HG03103 (cell line): ENCODE measurements around the gene MAPK8.
"Not testable (repeated sequence)": the region's sequence is repeated elsewhere in the genome, so short reads cannot be mapped to it uniquely, and the experiment has no call there.

ENCODE experiments used
- ATAC-seq: cut with Tn5 transposase; IDR thresholded peaks from one replicate; pipeline ENCODE4 v1.9.1; 2021; ENCODE audit warnings: low read depth; ENCODE audit not compliant: unreplicated experiment

Gene MAPK8

DNA sequence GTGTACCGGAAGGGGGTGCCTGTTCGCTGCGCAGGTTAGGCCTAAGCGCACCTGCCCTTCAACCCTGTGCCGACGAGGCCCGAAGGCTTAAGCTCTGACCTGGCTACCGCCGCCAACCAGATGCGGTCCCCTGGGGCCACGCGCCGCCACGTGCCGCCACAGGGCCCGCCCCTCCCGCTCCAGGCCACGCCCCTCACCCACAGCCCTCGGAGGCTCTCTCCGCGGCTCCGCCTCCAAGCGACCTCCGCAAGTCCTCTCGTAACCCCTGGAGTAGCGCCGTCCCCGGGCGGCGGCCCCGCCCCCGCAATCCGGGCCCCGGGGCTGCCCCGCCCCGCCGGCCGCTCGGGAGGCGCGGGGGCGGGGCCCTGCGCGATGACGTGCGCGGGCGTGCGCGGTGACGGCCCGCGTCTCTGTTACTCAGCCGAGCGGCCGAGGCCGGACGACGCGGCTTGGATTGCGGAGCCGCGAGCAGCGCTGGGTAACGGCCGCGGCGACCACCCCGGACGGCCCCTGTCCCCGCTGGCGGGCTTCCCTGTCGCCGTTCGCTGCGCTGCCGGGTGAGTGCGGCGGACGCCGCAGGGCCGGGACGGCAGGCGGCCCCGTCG lies at the start of gene MAPK8:
TSS of gene MAPK8 (plus strand) at position 413 of the 605 bp plus-strand sequence. CDS start 94,984 bp downstream, outside the sequence.
- peak; percentile 80 for ATAC-seq

DNA sequence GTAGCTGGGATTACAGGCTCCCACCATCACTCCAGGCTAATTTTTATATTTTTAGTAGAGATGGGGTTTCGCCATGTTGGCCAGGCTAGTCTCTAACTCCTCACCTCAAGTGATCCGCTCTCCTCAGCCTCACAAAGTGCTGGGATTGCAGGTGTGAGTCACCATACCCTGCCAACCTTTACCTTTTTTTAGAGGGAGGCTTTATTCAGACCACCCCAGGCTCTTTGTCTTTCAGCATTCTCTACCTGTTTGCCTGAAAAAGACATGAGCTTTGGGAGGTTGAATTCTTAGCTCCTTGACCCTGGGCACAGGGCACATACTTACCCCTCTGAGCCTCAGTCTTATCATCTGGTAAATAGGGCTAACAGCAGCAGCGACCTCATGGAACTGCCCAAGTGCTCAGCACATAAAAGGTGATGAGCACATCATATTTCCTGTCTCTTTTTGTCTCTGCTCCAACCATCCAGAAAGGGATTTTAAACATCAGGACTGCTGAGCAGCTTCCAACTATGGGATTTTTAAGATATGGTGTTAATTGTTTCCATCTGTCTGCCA lies 49.0 kb upstream of the MAPK8 start:
- no peak for ATAC-seq

DNA sequence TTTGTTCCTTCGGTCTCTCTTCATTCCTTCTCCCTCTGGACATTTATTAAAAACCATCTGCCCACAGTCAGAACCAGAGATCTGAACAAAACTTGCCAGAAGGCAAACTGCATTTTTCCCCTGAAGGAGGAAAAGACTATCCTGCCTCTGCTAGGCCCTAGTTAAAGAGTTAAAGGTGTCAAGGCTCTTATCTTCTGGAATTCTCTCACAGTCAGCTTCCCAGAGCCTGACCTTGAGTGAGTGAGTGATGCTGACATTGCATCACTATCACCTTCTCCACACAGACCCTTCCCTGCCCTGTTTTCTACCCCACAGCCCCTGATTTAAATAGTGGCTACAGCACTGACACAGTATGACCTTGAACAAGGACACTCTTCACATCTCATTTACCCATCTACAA lies 48.4 kb upstream of the MAPK8 start:
- ATAC-seq, result no peak

DNA sequence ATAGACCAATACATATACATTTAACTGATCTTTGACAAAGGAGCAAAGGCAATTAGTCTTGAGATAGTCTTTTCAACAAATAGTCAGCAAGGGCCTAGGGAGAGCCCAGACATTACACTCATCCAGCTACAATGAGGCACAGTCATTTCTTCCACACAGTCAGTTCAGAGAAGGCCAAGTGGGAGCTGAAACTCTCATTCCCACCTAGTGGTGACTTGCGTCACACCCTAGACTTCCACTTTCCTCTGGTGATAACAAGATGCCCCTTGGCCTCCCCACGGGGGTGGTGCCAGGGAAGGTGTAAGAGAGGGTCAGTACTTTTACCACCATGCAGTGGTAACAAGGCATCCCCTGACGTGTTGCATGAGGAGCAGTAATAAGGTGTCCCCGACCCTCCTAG lies 39.9 kb upstream of the MAPK8 start:
- ATAC-seq, result no peak

DNA sequence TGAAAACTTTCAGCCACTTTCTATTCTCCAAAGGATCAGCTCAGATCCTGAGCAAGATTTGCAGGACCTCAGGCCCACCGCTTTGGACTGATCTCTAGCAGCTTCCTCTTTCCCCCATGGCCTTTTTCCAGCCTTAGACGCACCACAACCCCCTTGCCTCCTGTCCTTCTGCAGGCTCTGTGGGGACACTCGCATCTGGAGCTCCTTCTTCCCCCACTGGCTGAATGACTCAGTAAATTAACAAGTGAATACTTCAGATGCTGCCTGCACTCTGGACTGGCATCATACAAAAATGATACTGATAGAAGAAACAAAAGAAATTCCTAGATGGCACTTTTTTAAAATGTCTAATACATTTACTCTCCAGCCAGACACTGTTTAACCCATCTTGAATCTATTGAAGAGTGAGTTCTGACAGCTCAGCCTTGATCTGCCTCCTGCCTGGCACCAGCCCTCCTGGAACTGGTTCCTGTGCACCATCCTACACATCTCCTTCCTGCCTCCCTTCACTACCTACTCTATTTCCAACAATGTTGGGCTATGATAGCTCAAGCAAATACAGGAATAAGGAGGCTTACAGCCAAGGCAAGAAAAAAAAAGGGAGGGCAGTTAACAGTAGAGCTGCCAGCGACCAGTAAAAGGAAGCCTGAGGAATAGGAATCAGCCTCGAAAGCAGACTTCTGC lies 35.3 kb upstream of the MAPK8 start:
- ATAC-seq, result no peak

DNA sequence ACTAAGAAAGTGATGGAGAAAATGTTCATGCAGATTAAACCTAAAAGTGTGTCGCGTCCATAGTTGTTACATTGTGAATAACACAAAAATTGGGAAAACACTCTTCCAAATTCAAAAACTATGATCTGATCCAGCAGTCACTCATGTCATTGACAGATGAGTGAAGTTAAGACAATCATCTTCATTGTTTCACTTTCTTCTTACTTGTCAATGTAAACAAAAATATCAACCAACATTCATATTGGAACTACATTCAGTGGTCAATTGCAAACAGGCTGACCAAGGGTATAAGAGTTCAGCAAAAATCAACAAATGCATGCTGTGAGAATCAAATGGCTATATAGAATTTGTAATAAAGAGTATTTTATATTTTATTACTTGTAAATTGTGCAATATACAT lies 33.8 kb upstream of the MAPK8 start:
- ATAC-seq, result no peak

DNA sequence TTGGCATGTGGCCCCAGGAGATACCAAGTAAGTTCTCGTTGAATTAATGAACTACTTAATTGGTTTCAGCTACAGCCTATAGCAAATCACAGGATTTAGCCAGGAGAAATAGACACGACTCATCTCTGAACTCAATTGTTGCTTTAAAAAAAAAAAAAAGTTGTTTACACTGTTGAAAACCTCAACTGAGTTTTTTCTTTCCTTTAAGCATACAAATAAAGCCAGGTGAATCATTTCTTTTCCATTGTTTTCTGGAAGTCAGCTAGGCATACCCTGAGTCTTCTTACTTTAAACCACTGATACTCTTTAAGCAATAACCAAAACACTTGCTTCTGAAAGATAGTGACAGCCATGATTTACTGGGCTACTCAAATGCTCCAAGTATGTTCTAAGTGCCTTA lies 32.7 kb upstream of the MAPK8 start:
- no peak for ATAC-seq

DNA sequence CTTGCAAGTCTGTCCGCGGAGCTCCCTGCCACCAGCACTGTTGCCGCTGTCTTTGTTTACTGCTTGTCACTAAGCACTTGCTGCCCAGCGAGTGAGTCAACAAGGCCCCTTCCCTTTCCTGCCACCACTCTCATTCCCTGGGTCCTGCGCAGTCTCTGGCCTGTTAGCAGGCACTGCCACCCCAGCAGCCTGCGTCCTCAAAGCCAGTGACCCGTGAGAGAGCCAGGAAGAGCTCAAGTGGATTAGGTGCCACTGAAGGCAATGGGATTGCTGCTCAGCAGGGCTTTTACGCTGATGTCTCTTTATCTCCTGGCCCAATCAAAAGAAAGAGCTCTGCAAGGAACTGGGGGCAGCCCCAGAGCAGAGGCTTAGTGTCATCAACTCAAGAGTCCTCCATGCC lies 31.8 kb upstream of the MAPK8 start, which contains the start of gene FRMPD2:
TSS of gene FRMPD2 (minus strand) at position 61 of the 400 bp plus-strand sequence. CDS start 129 bp downstream, outside the sequence.
- no peak for ATAC-seq

DNA sequence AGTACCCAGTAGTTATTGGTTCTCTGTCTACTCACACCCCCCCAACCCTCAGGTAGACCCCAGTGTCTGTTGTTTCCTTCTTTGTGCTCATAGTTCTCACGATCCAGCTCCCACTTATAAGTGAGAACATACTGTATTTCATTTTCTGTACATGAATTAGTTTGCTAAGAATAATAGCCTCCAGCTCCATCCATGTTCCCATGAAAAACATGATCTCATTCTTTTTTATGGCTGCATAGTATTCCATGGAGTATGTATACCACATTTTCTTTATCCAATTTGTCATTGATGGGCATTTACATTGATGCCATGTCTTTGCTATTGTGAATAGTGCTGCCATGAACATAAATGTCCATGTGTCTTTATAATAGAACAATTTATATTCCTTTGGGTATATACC lies 29.4 kb upstream of the MAPK8 start:
- ATAC-seq, result no peak

DNA sequence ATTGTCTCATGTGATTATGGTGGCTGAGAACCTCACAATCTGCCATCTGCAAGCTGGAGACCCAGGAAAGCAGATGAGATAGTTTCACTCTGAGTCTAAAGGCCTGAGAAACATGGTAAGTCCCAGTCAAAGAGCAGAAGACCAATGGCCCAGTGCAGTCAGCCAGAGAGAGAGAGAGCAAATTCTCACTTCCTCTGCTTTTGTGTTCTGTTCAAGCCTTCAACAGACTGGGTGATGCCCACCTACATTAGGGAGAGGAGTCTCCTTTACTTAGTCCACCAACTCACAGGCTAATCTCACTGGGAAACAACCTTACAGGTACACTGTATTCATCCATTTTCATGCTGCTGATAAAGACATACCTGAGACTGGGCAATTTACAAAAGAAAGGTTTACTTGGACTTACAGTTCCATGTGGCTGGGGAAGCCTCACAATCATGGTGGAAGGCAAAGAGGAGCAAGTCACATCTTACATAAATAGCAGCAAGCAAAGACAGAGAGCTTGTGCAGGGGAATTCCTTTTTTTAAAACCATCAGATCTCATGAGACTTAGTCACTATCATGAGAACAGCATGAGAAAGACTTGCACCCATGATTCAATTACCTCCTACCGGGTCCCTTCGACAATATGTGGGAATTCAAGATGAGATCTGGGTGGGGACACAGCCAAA lies 27.3 kb upstream of the MAPK8 start:
- ATAC-seq, result peak; percentile 89

DNA sequence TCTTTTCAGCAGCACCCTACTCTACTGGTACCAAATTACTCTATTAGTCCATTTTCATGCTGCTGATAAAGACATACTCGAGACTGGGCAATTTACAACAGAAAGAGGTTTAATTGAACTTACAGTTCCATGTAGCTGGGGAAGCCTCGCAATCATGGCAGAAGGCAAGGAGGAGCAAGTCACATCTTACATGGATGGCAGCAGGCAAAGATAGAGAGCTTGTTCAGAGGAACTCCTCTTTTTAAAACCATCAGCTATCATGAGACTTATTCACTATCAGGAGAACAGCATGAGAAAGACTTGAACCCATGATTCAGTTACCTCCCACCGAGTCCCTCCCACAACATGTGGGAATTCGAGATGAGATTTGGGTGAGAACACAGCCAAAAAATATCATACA lies 24.8 kb upstream of the MAPK8 start:
- not testable (repeated sequence) for ATAC-seq

DNA sequence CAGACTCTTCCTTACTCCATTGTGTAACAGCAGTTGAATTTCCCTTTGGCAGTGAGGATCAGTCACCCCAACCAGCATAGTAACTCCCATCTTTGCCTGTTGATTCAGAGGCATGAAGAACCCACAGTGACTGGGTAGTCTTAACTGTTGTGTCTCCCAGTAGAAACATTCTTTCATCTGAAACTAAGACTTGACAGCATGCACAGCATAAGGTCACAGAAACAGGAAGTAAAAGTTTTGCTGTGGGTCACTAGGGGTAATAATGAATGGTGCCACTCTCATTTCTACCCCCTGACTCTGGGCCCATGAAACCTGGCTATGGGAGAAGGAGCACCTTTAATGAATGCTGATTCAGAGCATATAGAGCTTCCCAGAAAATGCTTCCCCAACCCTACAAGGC lies 23.6 kb upstream of the MAPK8 start:
- no peak for ATAC-seq

DNA sequence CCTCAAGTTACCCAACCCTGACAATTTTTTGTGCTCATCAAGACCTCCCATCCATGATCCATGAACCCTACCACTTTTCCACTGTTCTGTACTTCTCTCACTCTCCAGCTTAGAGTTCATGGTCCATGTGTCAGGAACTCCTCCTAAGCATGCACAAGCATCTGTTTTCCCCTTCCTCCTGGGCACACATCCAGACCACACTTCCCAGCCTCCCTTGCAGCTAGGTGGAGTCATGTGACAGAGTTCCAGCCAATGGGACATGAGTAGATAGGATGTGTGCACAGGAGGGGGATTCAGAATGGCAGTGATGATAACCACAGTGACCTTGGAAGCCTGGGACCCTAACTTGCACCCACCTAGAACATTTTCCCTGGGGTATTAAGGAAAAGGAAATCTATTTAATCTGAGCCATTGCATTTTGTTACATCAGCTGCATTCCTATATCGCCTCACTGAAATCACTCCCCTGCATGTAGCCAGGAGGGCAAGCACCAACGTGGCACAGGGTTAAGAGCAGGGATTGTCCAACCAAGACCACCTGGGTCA lies 22.4 kb upstream of the MAPK8 start:
- no peak for ATAC-seq

DNA sequence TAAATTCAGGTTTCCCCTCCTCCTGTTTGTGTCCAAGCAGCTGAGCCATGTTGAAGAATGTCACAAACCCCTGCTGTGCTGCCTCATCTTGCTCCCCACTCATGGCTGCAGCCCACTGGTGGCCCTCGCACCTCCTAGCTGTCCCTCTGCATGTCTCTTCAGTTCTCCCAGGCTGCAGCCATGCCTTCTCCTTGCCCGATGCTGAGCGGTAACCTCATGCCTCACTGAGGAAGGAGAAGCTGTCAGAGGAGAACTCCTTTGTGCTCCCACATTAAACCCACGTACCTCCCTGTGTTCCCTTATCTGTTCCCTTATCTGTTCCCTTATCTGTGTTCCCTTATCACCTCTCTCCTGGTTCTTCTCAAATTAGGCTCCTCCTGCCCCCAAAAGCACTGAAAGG lies 21.7 kb upstream of the MAPK8 start:
- ATAC-seq, result no peak

DNA sequence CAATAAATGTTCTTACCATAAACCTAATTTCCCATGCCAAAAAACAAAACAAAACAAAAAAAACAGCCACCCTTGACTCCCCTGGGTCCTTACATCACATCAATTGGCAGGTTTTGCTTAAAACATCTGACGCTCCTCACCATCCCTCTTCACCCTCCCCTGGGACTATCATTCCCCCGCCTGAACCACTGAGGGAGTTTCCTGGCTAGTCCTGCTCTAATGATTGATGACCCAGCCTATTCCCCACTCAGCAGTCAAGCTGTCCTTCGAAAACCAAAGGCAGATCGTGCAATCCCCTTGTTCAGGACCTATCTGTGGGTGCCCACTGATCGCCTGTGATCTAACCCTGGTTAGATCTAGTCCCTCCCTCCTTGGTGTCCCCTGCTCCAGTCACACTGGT lies 20.8 kb upstream of the MAPK8 start:
- ATAC-seq, result no peak

DNA sequence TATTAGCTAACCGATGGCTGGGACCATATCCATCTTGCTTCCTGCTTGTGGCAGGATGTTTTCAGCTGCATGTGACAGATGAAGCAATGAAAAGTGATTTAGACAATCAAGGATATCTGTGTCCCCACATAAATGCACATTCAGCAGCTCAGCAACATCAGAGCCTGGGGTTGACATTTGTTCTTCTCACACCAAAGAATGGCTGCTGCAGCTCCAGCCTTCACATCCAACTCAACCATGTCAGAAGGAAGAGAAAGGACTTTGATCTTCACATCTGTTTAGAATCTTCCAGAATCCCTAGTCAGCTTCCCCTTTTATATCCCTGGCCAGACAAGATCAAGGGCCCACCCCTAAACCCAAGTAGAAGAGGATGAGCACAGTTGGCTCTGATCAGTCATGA lies 20.1 kb upstream of the MAPK8 start:
- no peak for ATAC-seq

DNA sequence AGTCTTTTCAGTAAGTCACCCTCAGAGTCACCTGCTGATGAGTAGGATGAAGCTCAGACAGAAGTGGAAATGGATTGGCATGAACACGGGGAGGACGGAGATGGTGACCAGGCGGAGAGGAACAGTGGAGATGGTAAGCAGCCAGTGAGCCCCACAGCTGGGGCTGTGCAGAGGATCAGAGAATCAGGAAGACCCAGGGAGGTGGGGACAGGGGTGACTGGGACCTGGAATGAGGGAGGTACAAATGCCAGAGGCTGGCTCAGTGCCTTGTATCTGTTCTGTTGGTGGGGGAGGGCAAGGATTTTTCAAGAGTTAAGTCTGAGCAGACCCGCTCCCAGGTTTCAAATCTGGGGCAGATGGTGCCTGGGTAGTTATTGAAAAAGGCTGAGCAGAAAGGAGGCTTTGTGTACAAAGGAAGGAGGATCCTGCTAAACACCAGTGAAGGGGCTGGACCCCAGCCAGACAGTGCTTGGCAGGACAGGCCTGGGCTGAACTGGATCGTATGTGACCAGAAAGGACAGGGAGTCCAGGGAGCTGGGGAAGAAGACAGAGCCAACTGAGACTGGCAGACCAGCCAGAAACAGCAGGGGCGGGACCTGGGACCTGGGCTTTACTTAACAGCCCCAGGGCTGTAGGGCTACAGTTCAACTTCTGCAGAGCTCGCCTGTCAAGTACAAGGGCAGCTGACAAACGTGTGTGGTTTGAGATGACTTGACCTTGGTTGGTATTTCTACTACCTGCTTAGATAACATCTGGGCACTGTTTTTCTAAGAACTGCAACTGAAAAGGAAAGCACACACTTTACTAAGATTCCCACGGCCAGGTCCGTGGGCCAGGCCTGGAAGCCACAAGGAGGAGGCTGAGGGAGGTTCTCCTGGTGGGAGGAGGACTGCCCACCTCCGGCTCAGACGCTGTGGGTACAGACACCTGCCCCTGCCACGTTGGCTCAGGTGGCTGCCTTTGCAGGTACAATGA lies 18.8 kb upstream of the MAPK8 start:
- ATAC-seq, result no peak

DNA sequence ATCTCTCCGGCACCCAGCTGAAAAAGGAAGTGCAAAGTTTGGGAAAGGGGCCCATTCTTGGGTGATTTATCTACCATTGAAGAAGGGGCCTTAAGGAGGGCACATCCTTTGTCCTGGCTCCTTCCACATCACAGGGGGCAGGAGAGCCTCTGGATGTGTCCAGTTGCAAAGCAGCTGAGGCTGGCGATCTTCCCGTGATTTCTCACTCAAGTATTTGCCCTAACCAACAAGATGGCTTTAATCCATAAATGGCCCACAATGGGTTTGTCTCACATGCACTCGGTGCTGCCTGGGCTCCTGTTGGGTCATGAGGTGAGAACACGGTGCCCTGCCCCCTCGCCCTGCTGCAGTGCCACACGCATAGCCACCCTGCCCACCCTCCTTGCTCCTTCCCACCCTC lies 17.8 kb upstream of the MAPK8 start:
- ATAC-seq, result no peak

DNA sequence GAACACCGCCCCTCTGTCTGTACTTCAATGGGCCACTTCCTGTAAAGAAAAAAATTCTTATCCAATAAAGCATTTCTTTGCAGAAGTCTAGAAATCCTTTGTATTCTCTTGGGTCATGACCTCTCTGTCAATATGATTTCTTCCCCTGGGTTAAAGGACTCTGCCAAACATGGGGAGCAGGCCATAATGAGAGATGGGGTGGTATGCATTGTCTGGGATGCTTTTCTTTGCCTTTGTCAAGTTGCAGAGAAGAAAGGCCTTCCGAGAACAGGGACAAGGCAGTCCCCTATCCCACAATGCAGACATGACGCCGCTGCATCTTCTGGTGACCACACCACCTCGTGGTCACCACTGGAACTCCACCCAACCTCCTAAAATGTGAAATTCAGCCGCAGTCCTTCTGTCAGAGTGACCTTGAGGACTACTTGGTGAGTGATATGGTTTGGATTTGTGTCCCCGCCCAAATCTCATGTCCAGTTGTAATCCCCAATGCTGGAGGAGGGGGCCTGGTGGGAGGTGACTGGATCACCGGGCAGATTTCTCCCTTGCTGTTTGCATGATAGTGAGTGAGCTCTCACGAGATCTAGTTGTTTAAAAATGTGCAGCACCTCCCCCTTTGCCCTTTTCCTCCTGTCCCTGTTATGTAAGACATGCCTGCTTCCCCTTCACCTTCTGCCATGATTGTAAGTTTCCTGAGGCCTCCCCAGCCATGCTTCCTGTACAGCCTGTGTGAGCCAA lies 16.8 kb upstream of the MAPK8 start:
- ATAC-seq, result peak; percentile 52
